GM21825 (cell line): ENCODE measurements around the gene CTNND2.
"Not testable (repeated sequence)": the region's sequence is repeated elsewhere in the genome, so short reads cannot be mapped to it uniquely, and the experiment has no call there.

ENCODE experiments used
- ATAC-seq: cut with Tn5 transposase; IDR thresholded peaks from one replicate; pipeline ENCODE4 v1.9.1; 2021; ENCODE audit warnings: mild to moderate bottlenecking, moderate library complexity; ENCODE audit not compliant: unreplicated experiment

CTNND2 gene

GRCh38 chr5:11334404-11334803, 569.8 kb downstream of the CTNND2 start:
- no peak for ATAC-seq

- ATAC-seq: no peak
Measured at GRCh38 chr5:11329679-11330078, 574.6 kb downstream of the CTNND2 start.

- no peak for ATAC-seq
Measured at GRCh38 chr5:11324521-11325289, 579.5 kb downstream of the CTNND2 start.

GRCh38 chr5:11323761-11324160, 580.5 kb downstream of the CTNND2 start:
- no peak for ATAC-seq

GRCh38 chr5:11322133-11322532, 582.1 kb downstream of the CTNND2 start:
- ATAC-seq: no peak

GRCh38 chr5:11319836-11320580, 584.2 kb downstream of the CTNND2 start:
- no peak for ATAC-seq

GRCh38 chr5:11313694-11314093, 590.6 kb downstream of the CTNND2 start:
- not testable (repeated sequence) for ATAC-seq

- ATAC-seq: no peak
Measured at GRCh38 chr5:11311731-11312130, 592.5 kb downstream of the CTNND2 start.

GRCh38 chr5:11311272-11311671, 593.0 kb downstream of the CTNND2 start:
- ATAC-seq: no peak

- ATAC-seq: no peak
Measured at GRCh38 chr5:11310158-11310557, 594.1 kb downstream of the CTNND2 start.

- no peak for ATAC-seq
Measured at GRCh38 chr5:11306365-11306764, 597.9 kb downstream of the CTNND2 start.

- ATAC-seq: no peak
Measured at GRCh38 chr5:11305245-11305644, 599.0 kb downstream of the CTNND2 start.

- no peak for ATAC-seq
Measured at GRCh38 chr5:11304641-11305040, 599.6 kb downstream of the CTNND2 start.

GRCh38 chr5:11302663-11303062, 601.6 kb downstream of the CTNND2 start:
- no peak for ATAC-seq

- ATAC-seq: no peak
Measured at GRCh38 chr5:11301171-11301570, 603.1 kb downstream of the CTNND2 start.

- ATAC-seq: no peak
Measured at GRCh38 chr5:11300736-11301135, 603.5 kb downstream of the CTNND2 start.

GRCh38 chr5:11298877-11299276, 605.4 kb downstream of the CTNND2 start:
- no peak for ATAC-seq

GRCh38 chr5:11293523-11293922, 610.7 kb downstream of the CTNND2 start:
- ATAC-seq: no peak

- no peak for ATAC-seq
Measured at GRCh38 chr5:11292648-11293356, 611.4 kb downstream of the CTNND2 start.

GRCh38 chr5:11289733-11290132, 614.5 kb downstream of the CTNND2 start:
- ATAC-seq: no peak

GRCh38 chr5:11289208-11289607, 615.0 kb downstream of the CTNND2 start:
- no peak for ATAC-seq

- no peak for ATAC-seq
Measured at GRCh38 chr5:11281842-11282241, 622.4 kb downstream of the CTNND2 start.
